Measurements from ENCODE around the gene EVL.

DNA sequence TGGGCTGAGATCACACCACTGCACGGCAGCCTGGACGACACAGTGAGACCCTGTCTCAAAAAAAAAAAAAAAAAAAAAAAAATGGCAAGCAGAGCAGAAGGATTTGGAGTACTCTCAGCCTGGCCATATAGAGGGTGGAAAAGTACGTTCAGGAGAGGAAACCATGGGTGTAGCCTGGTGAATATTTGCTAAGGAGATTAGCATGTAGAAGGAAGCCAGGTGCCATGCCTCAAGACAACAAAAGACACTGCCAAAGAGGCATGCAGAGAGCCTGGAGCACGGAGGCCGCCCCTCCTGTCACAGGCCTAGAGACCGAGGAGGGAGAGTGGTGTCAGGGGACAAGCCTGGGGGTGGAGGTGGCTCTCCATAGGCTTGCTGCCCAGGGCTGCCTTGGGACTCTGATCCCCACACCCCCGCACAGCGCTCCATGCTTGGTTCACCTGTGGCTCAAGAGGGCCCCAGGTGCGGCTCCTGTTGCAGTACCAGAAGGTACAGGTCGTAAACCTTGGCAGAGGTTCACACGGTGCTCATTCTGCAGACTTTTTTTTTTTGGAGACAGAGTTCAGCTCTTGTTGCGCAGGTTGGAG lies 122.1 kb downstream of the EVL start:
- TF ChIP-seq CTCF (conservative IDR thresholded peaks at IDR 0.05 in 1 of 2, IDR thresholded peaks at IDR 0.05 in 1 of 2; ENCODE audit: low read depth in 1 of 2, low read length in 2 of 2) (no peak), EZH2 (IDR thresholded peaks at IDR 0.05; ENCODE audit: low read length, missing control alignments) (no peak)

Measured in fibroblast of lung (primary cell).